Measurements from ENCODE around the gene TMEM204. TPM values are rescaled to one million over a fixed set of nuclear protein-coding genes. Genes with fewer than 3 reads are reported as not detected.

Gene TMEM204
- total RNA-seq, 1 donor from 2014 or later: under 0.01 TPM

GRCh38 chr16:1508494-1509187 lies 24.8 kb upstream of the TMEM204 start:
- DNase-seq (ENCODE audit: low read depth) (no peak), FAIRE-seq (no peak)
- Histone ChIP-seq H3K4me3 (ENCODE audit: low read depth, low read length) (no peak overlapping the region), H3K27me3 (ENCODE audit: control insufficient read depth, insufficient read depth, low read length) (no peaks in the 10 kb centered on the region), H3K36me3 (ENCODE audit: control insufficient read depth, insufficient read depth, low read length) (peaks cover 6% of the 10 kb centered on the region)
- TF ChIP-seq CTCF (IDR thresholded peaks at IDR 0.05; ENCODE audit: insufficient read depth, low read length, severe bottlenecking): no peak

- FAIRE-seq: no peak
- no peak overlapping the region for H3K4me3 ChIP-seq (ENCODE audit: low read depth, low read length)
- H3K27me3 ChIP-seq (ENCODE audit: control insufficient read depth, insufficient read depth, low read length): no peaks in the 10 kb centered on the region
- no peak for DNase-seq (ENCODE audit: low read depth)
- TF ChIP-seq CTCF (IDR thresholded peaks at IDR 0.05; ENCODE audit: insufficient read depth, low read length, severe bottlenecking): no peak
- peaks cover 6% of the 10 kb centered on the region for H3K36me3 ChIP-seq (ENCODE audit: control insufficient read depth, insufficient read depth, low read length)
These were observed 23.9 kb upstream of the TMEM204 start for GRCh38 chr16:1509307-1510221.

- no peak overlapping the region for H3K4me3 ChIP-seq (ENCODE audit: low read depth, low read length)
- no peak for FAIRE-seq
- no peak for DNase-seq (ENCODE audit: low read depth)
- no peak for TF ChIP-seq CTCF (IDR thresholded peaks at IDR 0.05; ENCODE audit: insufficient read depth, low read length, severe bottlenecking)
- H3K36me3 ChIP-seq (ENCODE audit: control insufficient read depth, insufficient read depth, low read length): peaks cover 6% of the 10 kb centered on the region
- no peaks in the 10 kb centered on the region for H3K27me3 ChIP-seq (ENCODE audit: control insufficient read depth, insufficient read depth, low read length)
These were observed 23.2 kb upstream of the TMEM204 start for GRCh38 chr16:1510272-1510671.

- FAIRE-seq (no peak), DNase-seq (ENCODE audit: low read depth) (no peak)
- Histone ChIP-seq H3K36me3 (ENCODE audit: control insufficient read depth, insufficient read depth, low read length) (peaks cover 6% of the 10 kb centered on the region), H3K4me3 (ENCODE audit: low read depth, low read length) (no peak overlapping the region), H3K27me3 (ENCODE audit: control insufficient read depth, insufficient read depth, low read length) (no peaks in the 10 kb centered on the region)
- TF ChIP-seq CTCF (IDR thresholded peaks at IDR 0.05; ENCODE audit: insufficient read depth, low read length, severe bottlenecking): no peak
These were observed 22.5 kb upstream of the TMEM204 start for GRCh38 chr16:1510941-1511351.

GRCh38 chr16:1511662-1512569 lies 21.6 kb upstream of the TMEM204 start:
- DNase-seq (ENCODE audit: low read depth) (no peak), FAIRE-seq (no peak)
- H3K4me3 ChIP-seq (ENCODE audit: low read depth, low read length): no peak overlapping the region
- peaks cover 4% of the 10 kb centered on the region for H3K36me3 ChIP-seq (ENCODE audit: control insufficient read depth, insufficient read depth, low read length)
- no peak for TF ChIP-seq CTCF (IDR thresholded peaks at IDR 0.05; ENCODE audit: insufficient read depth, low read length, severe bottlenecking)
- no peaks in the 10 kb centered on the region for H3K27me3 ChIP-seq (ENCODE audit: control insufficient read depth, insufficient read depth, low read length)
